Astrocyte of the spinal cord (primary cell): Measurements from ENCODE around the gene DMRTA1.

ENCODE experiments used
- DNase-seq: peaks from one replicate; pipeline ENCODE4 v3.0.0; 2011; ENCODE audit warnings: low read depth, low spot score
- H3K4me3 ChIP-seq: 2 replicates; pipeline ENCODE4 v1.5.1; 2011; ENCODE audit warnings: low read depth, mild to moderate bottlenecking, low read length, moderate library complexity
- in situ Hi-C: cut with HindIII; loops from 2 replicates; pipeline ENCODE4 v1.10.0; 2017; ENCODE audit warnings: low sequenced_read_pairs
- TF ChIP-seq, protein P1 (sequence below): IDR thresholded peaks from 2 replicates; pipeline ENCODE4 v1.5.1; 2012; ENCODE audit warnings: low read depth, mild to moderate bottlenecking, low read length, inconsistent platforms

The DMRTA1 gene

DNA sequence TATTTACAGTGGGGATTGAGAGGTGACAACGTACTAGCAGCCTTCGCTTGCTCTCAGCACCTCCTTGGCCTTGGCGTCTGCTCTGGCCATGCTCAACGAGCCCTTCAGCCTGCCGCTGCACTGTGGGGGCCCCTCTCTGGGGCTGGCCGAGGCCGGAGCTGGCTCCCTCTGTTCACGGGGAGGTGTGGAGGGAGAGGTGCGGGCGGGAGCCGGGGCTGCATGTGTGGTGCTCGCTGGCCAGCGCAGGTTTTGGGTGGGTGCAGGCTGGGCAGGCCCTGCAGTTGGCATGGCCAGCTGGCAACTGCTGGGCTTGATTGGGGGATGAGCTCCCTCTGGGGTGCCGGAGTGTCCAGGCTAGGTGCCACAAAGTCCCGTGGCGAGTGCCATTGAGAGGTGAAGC, 5.8 kb upstream of the DMRTA1 start:
- TF ChIP-seq, protein P1, sequence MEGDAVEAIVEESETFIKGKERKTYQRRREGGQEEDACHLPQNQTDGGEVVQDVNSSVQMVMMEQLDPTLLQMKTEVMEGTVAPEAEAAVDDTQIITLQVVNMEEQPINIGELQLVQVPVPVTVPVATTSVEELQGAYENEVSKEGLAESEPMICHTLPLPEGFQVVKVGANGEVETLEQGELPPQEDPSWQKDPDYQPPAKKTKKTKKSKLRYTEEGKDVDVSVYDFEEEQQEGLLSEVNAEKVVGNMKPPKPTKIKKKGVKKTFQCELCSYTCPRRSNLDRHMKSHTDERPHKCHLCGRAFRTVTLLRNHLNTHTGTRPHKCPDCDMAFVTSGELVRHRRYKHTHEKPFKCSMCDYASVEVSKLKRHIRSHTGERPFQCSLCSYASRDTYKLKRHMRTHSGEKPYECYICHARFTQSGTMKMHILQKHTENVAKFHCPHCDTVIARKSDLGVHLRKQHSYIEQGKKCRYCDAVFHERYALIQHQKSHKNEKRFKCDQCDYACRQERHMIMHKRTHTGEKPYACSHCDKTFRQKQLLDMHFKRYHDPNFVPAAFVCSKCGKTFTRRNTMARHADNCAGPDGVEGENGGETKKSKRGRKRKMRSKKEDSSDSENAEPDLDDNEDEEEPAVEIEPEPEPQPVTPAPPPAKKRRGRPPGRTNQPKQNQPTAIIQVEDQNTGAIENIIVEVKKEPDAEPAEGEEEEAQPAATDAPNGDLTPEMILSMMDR: no peak
- in situ Hi-C loops: no loop called here
- DNase-seq: no peak
- no peak overlapping the region for H3K4me3 ChIP-seq

DNA sequence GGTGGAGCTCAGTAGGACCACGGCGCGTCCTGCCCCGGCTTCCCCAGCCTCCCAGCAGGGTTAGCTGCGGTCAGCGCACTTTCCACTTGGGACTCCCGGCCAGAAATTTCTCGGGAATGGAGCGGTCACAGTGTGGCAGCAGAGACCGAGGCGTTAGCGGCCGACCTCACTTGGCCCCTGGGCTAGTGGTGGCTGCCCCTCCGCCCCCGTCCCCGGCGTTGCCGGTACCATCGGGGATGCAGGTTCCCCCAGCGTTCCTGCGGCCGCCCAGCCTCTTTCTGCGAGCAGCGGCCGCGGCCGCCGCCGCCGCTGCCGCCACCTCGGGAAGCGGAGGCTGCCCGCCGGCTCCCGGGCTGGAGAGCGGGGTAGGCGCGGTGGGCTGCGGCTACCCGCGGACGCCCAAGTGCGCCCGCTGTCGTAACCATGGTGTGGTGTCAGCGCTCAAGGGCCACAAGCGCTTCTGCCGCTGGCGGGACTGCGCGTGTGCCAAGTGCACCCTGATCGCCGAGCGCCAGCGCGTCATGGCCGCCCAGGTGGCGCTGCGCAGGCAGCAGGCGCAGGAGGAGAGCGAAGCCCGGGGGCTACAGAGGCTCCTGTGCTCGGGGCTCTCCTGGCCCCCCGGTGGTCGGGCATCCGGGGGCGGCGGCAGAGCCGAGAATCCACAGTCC, 460 bp downstream of the DMRTA1 start:
- DNase-seq: peak; percentile 38
- TF ChIP-seq, protein P1: peak; percentile 27
- in situ Hi-C loops: no loop called here
- H3K4me3 ChIP-seq: peak overlapping the region; percentile 68

- DNase-seq: peak; percentile 17
- TF ChIP-seq, protein P1: no peak
- H3K4me3 ChIP-seq: peak overlapping the region; percentile 68
- in situ Hi-C loops: no loop called here
Observed at GRCh38 chr9:22447618-22448305, 1.1 kb downstream of the DMRTA1 start.

DNA sequence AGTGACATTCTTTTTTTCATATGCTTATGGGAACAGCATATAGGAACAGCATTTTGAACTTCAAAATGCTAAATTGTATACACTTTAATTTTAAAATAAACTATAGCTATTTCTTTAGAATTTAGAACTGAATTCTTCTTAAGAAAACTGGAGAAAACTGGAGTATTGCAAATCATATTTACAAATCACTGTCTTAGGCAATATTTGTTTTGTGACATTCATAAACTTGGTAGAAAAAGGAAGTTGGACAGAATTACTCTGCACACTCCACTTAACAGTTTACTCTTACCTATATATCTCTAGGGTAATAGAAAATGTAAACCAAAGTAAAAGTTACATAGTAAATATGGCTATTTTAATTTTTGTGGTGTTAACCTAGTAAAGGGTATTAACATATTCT, 3.1 kb downstream of the DMRTA1 start:
- H3K4me3 ChIP-seq: no peak overlapping the region
- no peak for DNase-seq
- in situ Hi-C loops: no loop called here
- TF ChIP-seq, protein P1: no peak

- TF ChIP-seq, protein P1: peak; percentile 74
- peak; percentile 56 for DNase-seq
- H3K4me3 ChIP-seq: no peak overlapping the region
- in situ Hi-C loops: no loop called here
Observed at GRCh38 chr9:22452415-22453010, 5.9 kb downstream of the DMRTA1 start.

DNA sequence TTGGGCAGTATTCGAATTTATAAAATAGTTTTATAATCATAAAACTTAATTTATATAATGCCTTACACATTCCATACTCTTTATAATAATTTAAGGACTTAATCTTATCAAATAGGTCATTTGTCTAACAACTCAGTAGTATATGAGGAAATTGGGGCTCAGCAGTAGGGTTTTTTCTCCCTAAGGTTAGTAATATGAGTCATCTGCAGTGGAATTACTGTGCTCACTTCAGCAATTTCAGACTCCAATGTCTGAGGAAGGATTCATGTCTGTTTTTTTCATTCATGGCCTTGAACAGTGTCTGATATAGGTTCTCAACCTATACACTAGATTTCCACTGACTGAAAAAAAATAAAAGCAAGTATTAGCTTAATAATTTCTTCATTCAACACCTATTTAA, 7.4 kb downstream of the DMRTA1 start:
- in situ Hi-C loops: no loop called here
- DNase-seq: peak; percentile 12
- TF ChIP-seq, protein P1: no peak
- H3K4me3 ChIP-seq: no peak overlapping the region
